Osteocyte (in vitro differentiated cells): Measurements from ENCODE around the gene NCOR1. TPM values are rescaled to one million over a fixed set of nuclear protein-coding genes. Genes with fewer than 3 reads are reported as not detected.
"Not testable (repeated sequence)": the region's sequence is repeated elsewhere in the genome, so short reads cannot be mapped to it uniquely, and the experiment has no call there.

Source experiments
- DNase-seq: peaks from one replicate; pipeline ENCODE4 v3.0.0; 2021; ENCODE audit warnings: mixed read lengths; ENCODE audit not compliant: unreplicated experiment; ENCODE audit errors: extremely low spot score
- H3K27ac Mint-ChIP-seq: one replicate; pipeline ENCODE4 v1.8.0; 2021; ENCODE audit warnings: mild to moderate bottlenecking, mixed read lengths; ENCODE audit not compliant: unreplicated experiment
- H3K27me3 Mint-ChIP-seq: one replicate; pipeline ENCODE4 v1.8.0; 2021; ENCODE audit warnings: mixed read lengths; ENCODE audit not compliant: unreplicated experiment
- H3K36me3 Mint-ChIP-seq: one replicate; pipeline ENCODE4 v1.8.0; 2021; ENCODE audit warnings: mixed read lengths; ENCODE audit not compliant: unreplicated experiment
- H3K4me1 Mint-ChIP-seq: one replicate; pipeline ENCODE4 v1.8.0; 2021; ENCODE audit warnings: mixed read lengths; ENCODE audit not compliant: unreplicated experiment
- H3K4me3 Mint-ChIP-seq: one replicate; pipeline ENCODE4 v1.8.0; 2021; ENCODE audit warnings: mild to moderate bottlenecking, moderate library complexity, mixed read lengths; ENCODE audit not compliant: unreplicated experiment
- H3K9me3 Mint-ChIP-seq: one replicate; pipeline ENCODE4 v1.8.0; 2021; ENCODE audit warnings: mixed read lengths; ENCODE audit not compliant: unreplicated experiment
- total RNA-seq: library from RNA; stranded (reverse); gene quantifications from 2 replicates; pipeline ENCODE4 v1.2.1, GENCODE V29; 2021
- TF ChIP-seq, protein P1 (sequence below): fragments of 200-600 bp; sonication (generic); IDR thresholded peaks from 2 replicates; pipeline ENCODE4 v1.5.0; 2021; ENCODE audit warnings: antibody characterized with exemption, mild to moderate bottlenecking, moderate library complexity

Gene NCOR1
- total RNA-seq, 1 donor from 2014 or later = 132 TPM

DNA sequence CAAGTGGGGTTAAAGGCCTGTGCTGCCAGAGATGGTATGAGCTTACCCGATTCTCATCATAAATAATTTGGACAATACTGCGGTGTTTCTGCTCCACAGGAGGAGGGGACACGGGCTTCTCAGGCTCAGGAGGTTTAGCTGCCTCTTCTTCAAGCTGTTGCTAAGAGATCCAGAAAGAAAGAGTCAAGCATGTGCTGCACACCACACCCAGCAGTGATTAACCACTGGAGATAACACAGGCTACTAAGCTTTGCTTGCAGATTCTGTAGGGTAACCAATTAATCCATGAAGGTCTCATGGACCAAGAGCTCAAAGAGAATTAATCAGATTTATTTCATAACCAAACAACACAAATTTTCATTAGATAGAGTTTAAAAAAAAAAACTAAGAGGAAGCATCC is 56.6 kb downstream of the NCOR1 start:
- Mint-ChIP-seq H3K27me3 (no peaks in the 10 kb centered on the region), H3K4me1 (peaks cover 2% of the 10 kb centered on the region), H3K27ac (no peak overlapping the region), H3K36me3 (peaks cover 27% of the 10 kb centered on the region), H3K9me3 (no peaks in the 10 kb centered on the region), H3K4me3 (no peak overlapping the region)
- no peak for DNase-seq
- TF ChIP-seq, protein P1, sequence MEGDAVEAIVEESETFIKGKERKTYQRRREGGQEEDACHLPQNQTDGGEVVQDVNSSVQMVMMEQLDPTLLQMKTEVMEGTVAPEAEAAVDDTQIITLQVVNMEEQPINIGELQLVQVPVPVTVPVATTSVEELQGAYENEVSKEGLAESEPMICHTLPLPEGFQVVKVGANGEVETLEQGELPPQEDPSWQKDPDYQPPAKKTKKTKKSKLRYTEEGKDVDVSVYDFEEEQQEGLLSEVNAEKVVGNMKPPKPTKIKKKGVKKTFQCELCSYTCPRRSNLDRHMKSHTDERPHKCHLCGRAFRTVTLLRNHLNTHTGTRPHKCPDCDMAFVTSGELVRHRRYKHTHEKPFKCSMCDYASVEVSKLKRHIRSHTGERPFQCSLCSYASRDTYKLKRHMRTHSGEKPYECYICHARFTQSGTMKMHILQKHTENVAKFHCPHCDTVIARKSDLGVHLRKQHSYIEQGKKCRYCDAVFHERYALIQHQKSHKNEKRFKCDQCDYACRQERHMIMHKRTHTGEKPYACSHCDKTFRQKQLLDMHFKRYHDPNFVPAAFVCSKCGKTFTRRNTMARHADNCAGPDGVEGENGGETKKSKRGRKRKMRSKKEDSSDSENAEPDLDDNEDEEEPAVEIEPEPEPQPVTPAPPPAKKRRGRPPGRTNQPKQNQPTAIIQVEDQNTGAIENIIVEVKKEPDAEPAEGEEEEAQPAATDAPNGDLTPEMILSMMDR = no peak

GRCh38 chr17:16155536-16155935 is 59.8 kb downstream of the NCOR1 start:
- Mint-ChIP-seq H3K4me1 (peaks cover 1% of the 10 kb centered on the region), H3K36me3 (peaks cover 31% of the 10 kb centered on the region), H3K4me3 (no peak overlapping the region), H3K27me3 (no peaks in the 10 kb centered on the region), H3K27ac (no peak overlapping the region), H3K9me3 (no peaks in the 10 kb centered on the region)
- TF ChIP-seq, protein P1 = no peak
- no peak for DNase-seq

- H3K4me1 Mint-ChIP-seq, H3K9me3 Mint-ChIP-seq, H3K27me3 Mint-ChIP-seq, H3K27ac Mint-ChIP-seq, H3K4me3 Mint-ChIP-seq, DNase-seq: not testable (repeated sequence)
- H3K36me3 Mint-ChIP-seq = peaks cover 39% of the 10 kb centered on the region
Measured at GRCh38 chr17:16152326-16152725, 63.0 kb downstream of the NCOR1 start.

GRCh38 chr17:16150251-16150856 is 65.0 kb downstream of the NCOR1 start:
- Mint-ChIP-seq H3K27me3 (no peaks in the 10 kb centered on the region), H3K4me3 (no peak overlapping the region), H3K27ac (peak overlapping the region; percentile 60), H3K36me3 (peaks cover 42% of the 10 kb centered on the region), H3K4me1 (peaks cover 9% of the 10 kb centered on the region), H3K9me3 (no peaks in the 10 kb centered on the region)
- TF ChIP-seq, protein P1 = no peak
- no peak for DNase-seq

DNA sequence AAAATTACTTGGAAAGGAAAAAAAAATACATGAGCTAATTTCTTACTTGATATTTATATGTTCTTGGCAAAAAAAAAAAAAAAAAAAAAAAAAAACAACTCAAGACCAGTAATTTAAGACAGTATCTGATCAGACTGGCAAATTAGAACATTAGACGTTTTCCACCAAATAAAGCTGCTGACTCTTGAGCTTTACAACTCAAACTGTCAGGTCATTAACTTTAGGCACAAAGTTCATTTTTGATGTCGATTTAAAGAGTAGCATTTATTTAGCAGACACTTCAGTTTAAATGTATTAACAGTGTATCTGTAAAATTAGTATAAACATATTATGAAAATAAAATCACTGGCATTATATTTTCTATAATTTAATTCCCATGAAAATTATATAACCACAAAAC is 66.7 kb downstream of the NCOR1 start:
- TF ChIP-seq, protein P1 = no peak
- Mint-ChIP-seq H3K36me3 (peaks cover 42% of the 10 kb centered on the region), H3K4me3 (no peak overlapping the region), H3K27ac (no peak overlapping the region), H3K9me3 (no peaks in the 10 kb centered on the region), H3K27me3 (no peaks in the 10 kb centered on the region), H3K4me1 (peaks cover 9% of the 10 kb centered on the region)
- no peak for DNase-seq

GRCh38 chr17:16145319-16145890 is 69.9 kb downstream of the NCOR1 start:
- not testable (repeated sequence) for H3K4me1 Mint-ChIP-seq, DNase-seq, H3K27me3 Mint-ChIP-seq, H3K9me3 Mint-ChIP-seq, H3K4me3 Mint-ChIP-seq, H3K27ac Mint-ChIP-seq
- peaks cover 42% of the 10 kb centered on the region for H3K36me3 Mint-ChIP-seq
